Measurements from ENCODE around the gene PDGFD.

The PDGFD gene

DNA sequence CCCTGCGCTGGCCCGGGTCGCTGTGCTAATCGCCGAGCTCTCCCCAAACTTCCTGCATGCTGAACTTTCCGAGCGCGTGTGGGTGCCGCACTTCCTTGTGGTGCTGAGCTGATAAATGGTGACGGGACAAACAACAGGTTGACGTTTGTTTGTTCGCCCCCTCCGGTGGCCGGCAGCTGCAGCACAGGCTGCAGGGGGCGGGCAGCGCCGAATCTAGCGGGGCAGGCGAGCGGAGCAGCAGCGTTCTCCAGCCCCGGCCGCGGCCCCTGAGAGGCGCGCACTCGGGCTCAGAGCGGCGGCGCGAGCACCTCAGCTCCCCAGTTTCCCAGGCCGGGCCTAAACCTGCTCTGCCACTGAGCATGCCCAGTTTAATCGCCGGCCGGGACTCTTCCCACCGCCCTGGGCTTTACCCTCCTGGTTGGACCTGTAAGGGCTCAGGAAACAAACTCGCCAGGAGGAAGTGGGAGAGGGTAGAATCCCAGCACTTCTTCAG, at the start of gene PDGFD:
Gene PDGFD (minus strand): TSS at position 120 of the 493 bp plus-strand sequence.
- DNase-seq (ENCODE audit: low spot score): peak; percentile 76

DNA sequence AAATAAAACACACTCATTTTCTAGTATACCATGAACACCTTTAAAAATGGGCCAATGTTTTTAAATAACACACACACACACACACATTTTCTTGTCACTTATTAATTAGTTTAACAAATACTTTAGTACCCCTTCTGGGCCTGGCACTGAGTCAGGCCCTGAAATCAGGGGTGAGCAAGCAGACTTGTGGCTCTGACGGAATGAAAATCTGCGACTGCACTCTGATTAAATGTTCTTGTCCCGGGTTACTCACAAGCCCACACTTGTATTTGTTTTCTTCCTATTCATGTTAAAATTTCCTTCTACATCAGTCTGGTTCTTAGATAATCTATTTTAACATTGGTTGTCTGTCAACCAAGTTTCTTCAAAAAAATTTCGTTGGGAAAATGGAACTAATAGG, 43.0 kb upstream of the PDGFD start:
- no peak for DNase-seq (ENCODE audit: low spot score)

DNA sequence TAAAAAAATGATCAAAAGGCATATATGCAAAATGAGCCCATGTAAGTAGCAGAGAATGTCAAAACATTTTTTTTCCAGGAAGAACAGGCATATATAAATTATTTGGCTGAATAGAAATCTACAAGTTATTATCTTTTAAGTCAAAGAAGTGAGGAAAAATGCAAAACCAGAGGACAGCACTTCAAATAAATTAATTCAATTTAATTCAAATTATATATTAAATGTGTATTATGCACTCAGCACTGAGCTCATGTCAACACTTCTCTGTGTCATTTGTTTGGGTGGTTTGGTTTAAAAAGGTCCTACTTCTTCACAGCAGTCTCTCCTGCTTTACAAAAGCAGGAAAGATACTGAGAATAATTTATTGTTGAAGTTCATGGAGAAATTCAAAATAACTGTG, 41.9 kb upstream of the PDGFD start:
- no peak for DNase-seq (ENCODE audit: low spot score)

DNA sequence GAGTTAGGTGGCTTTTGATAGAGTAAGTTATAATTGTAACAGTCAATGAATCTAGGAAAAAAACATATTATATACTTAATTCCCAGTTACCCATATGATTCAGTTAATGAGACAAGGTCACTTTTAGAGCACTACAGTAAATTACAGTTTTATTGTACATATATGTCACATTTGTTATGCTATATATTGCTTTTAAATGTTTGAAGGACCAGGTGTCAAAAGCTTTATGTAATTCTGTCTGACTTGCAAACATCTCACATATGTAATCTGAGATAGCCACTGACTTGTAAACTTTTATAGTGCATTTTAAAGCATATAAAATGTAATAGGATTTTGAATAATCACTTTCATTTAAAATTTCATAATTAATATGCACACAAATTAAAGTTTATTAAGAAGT, 36.7 kb upstream of the PDGFD start:
- no peak for DNase-seq (ENCODE audit: low spot score)

DNA sequence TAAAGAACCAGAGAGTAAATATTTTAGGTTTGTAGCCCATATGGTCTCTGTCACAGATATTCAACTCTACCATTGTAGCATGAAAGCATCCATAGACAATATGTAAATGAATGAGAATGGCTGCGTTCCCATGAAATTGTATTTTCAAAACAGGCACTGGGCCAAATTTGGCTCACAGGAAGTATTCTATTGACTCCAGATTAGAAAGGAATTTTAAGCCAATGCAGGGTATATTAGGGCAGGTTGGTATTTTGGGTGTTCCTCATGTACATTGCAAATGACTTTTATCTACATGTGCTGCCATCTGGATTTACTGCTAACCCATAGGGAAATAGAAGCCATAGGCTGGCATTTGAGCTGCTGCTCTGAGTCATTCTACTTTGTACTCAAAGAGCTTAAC, 35.1 kb upstream of the PDGFD start:
- no peak for DNase-seq (ENCODE audit: low spot score)

DNA sequence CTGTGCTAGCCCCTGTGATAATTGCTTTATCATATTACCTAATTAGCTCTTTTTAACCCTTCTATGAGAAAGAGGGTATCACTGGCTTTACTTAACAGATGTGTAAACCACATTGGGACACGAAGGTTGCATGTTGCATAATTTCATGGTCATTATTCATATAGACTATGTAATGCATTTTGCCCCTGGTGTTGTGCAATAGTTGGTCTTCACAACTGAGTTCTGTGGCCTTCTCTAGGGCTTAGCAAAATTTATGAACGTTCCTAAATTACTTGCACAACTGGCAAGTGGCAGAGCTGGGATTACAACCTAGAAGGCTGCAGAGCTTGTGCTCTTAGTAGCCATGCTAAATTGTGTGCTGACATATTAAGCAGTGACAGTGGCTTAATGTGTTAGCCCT, 34.6 kb upstream of the PDGFD start:
- DNase-seq (ENCODE audit: low spot score): no peak

DNA sequence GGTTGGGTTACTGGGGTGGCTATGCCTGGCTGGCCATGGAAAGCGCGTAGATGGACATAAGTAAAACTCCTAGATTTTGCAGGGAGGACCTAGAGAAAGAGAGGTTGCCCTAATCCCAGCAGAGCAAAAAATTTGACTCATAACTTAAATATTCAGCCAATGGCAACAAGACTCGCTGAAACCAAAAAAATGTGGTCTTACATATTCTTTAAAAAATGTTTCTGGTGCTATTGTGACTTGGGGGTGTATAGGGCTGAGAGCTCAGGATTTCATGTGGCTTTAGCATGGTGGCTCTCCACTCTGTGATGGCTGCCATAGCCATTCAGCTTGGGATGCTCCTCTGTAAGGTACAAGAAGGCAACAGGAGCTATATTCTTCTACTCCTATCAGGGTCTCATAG, 27.2 kb upstream of the PDGFD start:
- no peak for DNase-seq (ENCODE audit: low spot score)

DNA sequence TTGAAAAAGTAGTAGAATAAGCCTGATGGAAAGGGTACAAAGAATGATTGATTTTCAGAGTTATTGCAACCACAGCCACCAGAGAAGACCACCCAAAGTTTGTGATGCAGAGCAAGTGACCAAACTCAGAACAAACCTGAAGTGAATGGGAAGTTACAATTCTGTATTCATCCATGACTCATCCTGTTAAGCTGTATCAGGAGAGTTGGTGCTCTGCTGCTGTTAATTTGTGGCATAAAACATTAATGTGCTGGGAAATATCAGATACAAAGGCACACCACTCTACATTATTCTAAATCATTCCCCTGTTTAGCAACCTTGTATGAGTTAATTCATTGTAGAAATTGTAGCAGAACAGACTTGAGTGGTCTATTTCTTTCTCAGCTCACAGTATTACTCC, 19.6 kb upstream of the PDGFD start:
- DNase-seq (ENCODE audit: low spot score): no peak

DNA sequence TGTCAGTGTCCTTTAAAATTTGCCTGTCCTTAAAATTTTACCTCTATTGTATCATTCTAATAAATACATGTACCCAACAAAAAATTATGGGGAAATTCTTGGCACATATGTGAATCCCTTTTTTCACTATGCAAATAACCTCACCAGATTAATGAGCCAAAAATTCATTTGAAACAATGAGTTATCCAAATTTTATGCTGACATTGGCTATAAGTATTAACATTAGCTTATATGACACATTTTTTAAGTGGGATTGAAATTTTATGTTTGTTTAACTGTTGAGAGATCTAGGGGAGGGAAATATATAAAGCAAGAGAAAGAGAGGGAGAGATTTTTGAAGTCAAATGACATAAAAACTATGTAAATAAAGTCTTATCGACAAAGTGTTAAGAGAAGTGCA, 11.8 kb upstream of the PDGFD start:
- no peak for DNase-seq (ENCODE audit: low spot score)

DNA sequence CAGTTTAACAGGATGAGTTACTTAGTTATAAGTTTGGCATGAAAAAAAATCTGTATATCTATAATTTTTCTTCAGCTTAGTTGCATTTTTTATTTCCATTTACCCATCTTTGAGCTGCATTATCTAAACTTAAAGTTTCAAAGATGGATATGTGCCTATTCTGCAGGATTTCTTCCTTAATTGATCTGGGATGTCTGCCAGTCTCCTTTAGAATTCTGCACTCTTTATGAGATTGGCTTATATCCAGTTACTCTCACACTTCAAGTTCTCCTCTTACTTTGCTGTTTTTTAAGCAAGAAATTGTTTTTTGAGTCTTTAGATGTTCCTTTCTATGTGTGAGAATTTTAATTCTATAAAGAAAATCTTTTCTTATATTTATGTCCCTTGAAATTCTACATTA, 5.1 kb upstream of the PDGFD start:
- no peak for DNase-seq (ENCODE audit: low spot score)

DNA sequence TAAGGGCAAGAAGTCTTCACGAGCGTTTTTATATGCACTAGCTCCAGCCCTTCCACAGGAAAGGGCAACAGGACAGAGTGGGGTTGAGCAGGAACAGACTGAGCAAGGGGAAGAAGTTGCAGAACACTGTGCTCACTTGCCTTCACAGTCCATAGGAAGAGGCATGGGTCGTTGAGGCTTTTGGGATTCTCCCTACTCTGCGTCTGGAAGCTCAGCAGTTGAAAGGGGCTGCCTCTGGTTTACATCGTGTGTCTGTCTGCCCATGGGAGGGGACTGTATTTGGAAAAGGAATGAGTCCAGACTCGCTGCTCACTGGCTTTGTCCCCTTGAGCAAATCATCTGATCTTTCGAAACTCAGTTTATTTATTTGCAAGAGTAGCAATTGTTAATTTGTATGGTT, 1.1 kb upstream of the PDGFD start:
- no peak for DNase-seq (ENCODE audit: low spot score)

DNA sequence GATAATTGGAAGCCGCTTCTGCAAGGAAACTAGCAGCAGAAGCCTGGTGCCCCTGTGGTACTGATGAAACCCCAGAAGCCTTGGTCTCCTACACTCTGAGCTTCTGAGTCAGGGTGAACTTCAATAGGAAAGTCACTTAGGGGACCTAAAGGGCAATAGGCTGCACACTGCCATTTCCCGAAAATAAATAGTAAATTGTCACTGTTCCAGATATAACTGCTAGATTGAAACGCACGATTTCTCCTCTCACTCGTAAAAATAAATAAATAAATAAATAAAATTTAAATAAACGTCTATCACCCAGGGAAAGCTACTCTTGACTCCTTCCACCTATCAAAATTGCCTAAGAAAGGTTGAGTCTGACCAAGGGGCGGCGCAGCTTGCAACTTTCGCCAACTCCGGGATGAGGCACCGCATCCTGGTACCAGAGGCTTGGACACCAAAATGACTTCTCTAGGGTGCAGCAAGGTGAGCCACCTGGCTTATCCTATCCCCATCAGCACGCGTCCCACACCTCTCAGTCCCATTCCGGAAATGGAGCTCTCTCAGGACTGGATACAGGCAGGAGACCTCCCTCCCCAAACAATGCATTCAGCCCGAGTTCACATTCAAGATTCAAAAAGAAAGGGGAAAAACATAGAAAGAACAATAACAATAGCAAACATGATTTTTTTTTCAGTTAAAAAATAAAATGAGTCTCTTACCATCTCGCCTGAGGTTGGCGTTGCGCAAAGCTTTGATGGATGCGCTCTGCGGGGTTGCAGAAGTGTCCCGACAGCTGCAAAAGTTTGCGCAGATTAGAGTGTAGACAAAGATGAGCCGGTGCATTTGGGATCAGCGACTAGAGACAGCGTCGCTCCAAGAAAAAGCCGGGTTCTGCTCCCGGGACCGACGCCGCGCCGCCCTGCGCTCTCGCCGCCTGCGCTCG, 583 bp downstream of the PDGFD start:
- DNase-seq (ENCODE audit: low spot score): peak; percentile 17

DNA sequence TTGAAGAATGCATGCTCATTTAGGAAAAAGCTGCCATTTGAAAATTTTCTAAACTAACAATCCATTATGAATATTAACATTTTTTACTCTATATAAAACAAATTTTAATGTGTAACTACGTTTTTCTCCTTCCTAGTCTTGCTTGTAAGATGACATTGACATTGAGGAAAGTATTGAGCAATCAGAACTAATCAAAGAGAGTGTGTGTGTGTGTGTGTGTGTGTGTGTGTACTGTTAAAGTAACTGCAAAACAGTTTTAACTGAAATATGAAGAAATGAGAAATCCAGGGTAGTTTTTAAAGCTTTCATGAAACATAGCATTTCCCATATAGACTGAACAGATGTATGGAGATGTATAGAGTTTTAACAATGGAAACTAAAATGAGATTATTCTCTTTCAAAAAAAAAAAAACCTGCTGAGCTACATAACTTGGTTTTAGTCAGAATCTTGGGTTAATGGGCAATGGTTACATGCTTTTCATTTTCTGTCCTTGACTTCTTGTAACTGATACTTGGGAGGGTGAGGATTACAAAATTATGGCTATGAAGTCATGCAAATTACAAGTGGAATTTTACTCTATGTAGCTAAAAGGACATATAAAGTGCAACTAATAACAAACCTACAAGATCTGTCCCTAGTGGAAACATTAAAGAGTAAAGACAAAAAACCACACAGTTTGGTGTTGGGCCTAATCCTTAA, 2.0 kb downstream of the PDGFD start:
- DNase-seq (ENCODE audit: low spot score): no peak

DNA sequence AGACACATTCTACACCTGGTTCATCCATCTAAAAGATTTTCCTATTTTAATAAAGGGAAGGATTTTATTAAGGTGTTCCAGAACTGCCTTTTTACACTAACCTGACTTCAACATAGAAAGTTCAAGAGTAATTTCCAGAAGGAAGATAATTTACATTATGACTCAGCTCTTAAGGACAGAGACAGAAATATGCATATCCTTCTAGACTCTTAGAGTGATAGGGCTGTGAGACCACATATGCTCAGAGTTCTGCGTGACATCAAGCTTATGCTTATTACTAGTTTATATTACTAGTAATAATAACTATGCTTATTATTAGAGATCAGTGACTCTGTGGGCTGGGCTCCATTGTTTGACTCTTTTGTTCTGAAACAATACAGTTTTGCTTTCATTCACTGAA, 4.6 kb downstream of the PDGFD start:
- DNase-seq (ENCODE audit: low spot score): no peak

DNA sequence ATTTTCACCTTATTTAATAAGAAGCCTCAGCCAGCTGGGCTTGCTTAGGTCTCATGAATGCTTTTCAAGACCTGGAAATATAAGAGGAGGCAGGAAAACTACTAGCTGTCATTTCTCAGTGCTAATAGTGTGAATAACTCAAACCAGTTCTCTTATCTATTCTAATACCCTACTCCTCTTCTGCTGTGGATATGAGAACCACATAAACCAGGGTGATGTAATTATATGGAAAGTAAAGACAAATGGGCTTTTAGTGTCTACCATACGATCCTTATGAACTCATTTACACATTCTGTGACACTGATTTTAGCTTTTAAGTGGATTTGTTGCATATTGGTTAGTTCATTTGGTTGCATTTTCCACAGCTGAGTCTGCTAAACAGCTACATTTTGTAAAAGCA, 8.6 kb downstream of the PDGFD start:
- no peak for DNase-seq (ENCODE audit: low spot score)

DNA sequence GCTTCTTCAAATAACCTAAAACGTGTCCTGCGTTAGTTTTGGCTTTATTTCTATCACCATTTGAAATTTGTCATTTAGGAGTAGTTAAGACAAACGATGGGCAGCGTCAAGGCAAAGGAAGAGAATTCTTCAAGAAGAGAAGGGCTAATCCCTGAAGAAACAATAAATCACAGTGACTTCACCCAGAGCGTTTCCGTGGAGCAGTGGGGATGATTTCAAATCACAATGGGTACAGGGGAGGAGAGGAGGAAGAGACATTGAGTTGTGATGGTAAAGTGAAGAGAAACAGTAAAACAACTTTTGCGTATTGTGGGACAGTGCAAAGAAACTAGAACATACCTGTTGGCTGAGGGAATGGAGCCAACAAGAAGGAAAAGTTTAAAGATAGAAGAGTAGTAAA, 9.7 kb downstream of the PDGFD start:
- no peak for DNase-seq (ENCODE audit: low spot score)

DNA sequence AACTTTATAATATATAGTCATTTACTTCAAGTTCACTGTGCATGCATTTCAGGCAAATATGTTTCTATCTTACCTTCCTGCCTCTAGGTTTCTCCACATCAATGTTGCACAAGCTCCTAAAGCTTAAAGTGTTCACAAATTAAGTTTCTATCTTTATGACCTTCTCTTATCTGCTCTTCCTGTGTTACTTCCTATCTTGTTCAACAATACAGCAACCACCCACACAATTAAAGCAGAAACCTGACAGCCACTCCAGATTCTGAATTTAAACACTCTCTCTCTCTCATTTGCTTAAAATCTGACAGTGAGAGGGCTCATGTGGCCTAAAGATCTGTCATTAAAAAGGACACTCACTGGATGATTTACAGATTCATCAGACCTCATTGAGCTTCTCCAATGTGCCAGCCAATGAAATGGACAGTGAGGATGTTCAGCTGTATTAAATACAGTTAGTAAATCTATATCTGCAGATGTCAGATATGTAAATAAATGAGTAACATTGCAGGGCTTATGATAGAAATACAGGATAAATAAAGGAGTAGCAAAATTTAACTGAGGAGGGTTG, 10.9 kb downstream of the PDGFD start:
- DNase-seq (ENCODE audit: low spot score): no peak

DNA sequence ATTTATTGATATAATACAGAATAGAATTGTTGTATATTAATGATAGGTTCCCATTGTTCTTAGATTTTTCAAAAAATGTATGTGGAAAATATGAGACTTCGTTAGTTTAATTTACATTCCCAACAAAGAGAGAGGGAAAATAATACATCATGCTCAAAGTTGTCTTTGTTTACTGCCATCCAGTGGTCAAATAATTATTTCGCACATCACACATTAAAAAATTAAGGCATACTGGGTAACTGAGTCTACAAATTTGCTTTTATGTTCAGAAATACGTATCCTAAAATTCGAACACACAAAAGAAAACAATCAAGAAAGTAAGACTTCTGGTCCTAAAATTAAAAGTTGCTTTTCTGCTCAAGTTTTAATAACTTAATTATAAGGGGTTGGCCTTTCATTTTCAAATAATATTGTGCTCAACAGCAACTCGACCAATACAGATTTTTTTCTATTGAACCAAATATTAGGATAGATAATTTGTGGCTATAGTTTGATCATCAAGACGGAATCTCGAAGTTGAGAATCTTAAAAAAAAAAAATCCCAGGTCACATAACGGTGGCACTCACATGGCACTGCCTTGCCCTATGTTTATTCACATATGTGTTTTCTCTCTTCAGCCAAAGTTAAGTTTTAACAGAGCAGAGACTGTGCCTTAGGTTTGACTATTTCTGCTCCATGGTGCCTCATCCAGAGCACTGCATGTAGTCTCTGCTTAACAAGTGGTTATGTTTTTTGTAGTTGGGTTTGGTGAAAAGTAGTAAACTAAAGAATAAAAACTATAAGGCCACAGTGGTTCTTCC, 12.3 kb downstream of the PDGFD start:
- peak; percentile 16 for DNase-seq (ENCODE audit: low spot score)

DNA sequence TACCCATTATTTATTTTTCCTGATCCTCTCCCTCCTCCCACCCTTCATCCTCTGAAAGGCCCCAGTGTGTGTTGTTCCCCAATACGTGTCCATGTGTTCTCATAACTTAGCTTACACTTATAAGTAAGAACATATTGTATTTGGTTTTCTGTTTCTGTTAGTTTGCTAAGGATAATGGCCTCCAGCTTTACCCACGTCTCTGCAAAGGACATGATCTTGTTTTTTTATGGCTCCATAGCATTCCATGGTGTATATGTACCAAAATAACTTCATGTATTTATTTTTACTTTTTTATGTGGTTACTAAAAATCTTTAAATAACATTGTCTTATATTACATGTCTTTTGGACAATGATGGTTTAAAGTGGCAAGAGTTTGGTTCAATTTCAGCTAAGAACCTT, 15.2 kb downstream of the PDGFD start:
- DNase-seq (ENCODE audit: low spot score): no peak

DNA sequence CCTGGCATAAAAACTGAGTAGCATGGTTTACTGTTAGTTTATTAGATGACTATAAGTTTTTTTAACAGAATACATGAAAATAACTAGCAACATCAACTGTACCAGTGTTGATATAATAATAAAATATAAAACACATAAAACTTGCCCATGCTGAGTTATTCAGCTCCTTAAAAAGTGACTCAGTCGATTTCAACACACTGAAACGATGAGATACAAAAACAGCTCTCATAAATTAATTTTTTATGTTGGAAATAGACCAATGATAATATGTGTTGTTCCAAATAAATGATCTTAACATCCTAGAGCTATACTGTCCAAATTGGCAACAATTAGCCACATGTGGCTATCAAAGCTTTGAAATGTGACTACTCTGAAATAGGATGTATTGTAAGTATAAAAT, 15.9 kb downstream of the PDGFD start:
- no peak for DNase-seq (ENCODE audit: low spot score)

DNA sequence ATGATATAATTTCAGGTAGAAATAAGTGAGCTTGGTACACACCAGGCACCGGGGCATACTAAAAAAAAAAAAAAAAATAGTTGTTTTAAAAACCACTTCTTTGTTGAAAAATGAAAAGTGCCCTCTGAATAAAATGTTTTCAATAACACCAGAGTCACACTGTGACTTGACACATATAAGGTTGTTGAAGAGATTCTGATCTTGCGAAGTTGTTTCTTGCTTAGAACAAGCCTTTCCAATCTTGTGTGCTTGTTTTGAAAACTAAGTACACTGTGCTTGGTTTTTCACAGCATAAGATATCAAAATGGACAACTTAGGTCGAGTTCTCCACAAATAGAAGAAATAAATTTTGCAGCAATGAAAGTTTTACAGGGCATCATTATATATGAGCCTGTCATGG, 17.0 kb downstream of the PDGFD start:
- no peak for DNase-seq (ENCODE audit: low spot score)

DNA sequence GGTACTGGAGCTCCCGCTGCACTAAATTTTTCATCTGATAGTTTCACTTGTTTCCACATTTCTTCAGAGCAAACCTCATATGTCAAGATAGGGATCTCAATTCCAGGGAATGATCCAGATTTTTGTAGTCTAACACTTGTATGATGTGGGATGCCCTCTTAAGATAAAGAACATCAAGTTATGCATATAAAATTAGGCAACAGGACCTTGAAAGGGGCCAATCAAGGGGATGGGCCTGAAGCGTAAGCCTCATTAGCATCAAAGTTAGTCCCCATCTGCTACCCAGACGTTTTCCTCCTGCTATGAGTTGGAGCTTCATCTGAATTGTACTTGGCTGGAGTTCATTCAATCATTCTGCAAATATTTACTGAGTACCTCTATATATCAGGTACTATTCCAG, 17.5 kb downstream of the PDGFD start:
- DNase-seq (ENCODE audit: low spot score): no peak
